GM21529 (cell line): Measurements from ENCODE around the gene PRR30.
"Not testable (repeated sequence)": the region's sequence is repeated elsewhere in the genome, so short reads cannot be mapped to it uniquely, and the experiment has no call there.

ENCODE experiments used
- ATAC-seq: cut with Tn5 transposase; IDR thresholded peaks from one replicate; pipeline ENCODE4 v1.9.1; 2021; ENCODE audit not compliant: unreplicated experiment

The PRR30 gene

DNA sequence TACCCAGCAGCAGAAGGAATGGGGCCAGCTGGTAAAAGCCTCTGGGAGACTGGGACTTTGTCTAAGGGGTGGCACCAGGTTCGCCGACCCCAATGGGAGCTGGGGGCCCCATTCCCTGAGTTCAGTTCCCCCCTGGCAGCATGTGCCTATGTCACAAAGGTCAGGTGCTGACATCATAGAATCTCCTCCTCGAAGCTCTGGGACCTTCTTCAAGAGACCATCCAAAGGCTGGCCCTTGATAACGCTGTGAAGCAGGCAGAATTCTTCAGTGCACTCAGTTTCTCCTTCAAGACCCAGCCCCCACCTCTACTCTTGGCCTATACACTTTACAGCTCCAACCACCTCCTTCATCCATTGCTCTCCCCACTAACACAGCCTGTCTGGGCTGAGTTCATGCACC is at the start of gene PRR30:
PRR30 (minus strand) TSS at position 101 of the 400 bp plus-strand sequence. CDS start 1,081 bp downstream, outside the sequence.
- no peak for ATAC-seq

- ATAC-seq: no peak
Measured at GRCh38 chr2:27186613-27187345, 47.6 kb upstream of the PRR30 start.

GRCh38 chr2:27185331-27186026 is 46.3 kb upstream of the PRR30 start:
- ATAC-seq: no peak

DNA sequence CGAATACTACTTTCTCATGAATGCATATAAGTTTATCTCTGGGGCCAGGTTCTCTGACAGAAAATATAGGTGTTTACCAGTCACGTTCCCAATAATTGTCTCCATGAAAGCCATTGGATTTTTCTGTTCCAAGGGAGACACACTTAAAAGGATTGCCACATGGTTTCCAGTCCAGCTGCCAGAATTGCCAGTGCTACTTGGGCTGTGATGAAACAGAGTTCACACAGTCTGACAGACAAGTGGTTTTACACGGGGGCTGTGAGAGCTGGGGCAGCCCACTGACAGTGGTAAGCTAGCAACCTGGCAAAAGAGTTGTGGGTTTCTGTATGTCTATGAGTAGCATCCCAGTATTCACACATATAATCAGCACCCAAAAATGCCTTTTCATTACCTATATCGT is 44.9 kb upstream of the PRR30 start:
- no peak for ATAC-seq

GRCh38 chr2:27182346-27182745 is 43.1 kb upstream of the PRR30 start:
- no peak for ATAC-seq

GRCh38 chr2:27179344-27180000 is 40.3 kb upstream of the PRR30 start:
- no peak for ATAC-seq

- no peak for ATAC-seq
Measured at GRCh38 chr2:27178469-27178868, 39.3 kb upstream of the PRR30 start.

DNA sequence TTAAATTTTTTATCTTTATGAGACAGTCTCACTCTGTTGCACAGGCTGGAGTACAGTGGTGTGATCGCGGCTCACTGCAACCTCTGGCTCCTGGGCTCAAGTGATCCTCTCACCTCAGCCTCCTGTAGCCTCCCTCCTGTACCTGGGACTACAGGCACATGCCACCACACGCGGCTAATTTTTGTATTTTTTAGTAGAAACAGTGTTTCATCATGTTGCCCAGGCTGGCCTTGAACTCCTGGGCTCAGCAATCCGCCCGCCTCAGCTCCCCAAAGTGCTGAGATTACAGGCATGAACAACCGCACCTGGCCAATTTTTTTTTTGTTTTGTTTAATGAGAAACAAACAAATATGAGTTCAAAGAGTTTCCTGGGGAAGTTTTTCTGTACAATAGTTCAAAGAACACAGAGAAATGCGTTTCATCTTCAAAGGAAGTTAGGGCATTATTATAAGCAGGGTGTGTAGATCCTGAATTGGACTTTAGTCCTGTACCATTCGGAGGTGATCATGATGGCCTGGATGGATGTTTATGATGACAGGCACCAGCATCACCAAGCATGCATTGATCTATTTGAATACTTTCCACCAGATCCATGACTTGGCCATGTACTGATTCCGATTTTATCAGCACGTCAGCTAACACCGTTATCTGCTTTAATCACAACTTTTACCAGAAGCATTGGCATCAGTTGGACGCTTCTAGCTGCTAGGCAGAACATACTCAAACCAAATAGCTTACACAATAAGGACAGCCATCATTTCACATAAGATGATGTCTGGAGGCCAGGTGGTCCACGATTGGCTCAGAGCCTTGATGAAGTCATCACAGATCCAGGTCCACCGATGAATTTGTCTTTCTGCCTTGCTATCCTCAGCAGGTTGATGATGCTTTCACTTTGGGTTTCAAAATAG is 38.5 kb upstream of the PRR30 start:
- no peak for ATAC-seq

DNA sequence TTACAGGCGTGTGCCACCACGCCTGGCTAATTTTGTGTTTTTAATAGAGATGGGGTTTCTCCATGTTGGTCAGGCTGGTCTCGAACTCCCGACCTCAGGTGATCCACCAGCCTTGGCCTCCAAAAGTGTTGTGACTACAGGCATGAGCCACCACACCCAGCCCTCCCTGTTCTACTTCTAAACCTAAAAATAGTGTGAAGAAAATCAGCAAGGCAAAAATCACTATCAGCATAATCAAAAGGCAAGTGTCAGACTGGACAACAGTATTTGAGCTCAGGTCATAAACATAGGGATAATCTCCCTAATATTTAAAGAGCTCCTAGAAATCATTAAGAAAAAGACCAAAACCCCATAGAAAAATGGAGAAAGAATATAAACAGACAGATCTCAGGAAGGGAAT is 36.6 kb upstream of the PRR30 start:
- not testable (repeated sequence) for ATAC-seq

DNA sequence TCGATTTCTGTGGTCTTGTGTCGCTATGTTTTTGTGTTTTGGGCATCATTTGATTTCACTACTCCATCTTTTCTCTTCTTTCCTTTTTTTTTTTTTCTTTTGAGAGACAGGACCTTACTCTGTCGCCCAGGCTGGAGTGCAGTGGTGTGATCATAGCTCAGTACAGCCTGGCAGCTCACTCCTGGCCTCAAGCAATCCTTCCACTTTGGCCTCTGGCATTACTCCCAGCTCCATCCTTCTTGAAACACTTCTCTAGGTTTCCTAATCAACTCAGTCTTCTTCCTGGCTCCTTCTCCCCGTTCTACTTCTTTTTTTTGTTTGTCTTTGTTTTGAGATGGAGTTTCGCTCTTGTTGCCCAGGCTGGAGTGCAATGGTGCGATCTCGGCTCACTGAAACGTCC is 36.1 kb upstream of the PRR30 start:
- no peak for ATAC-seq

- no peak for ATAC-seq
Measured at GRCh38 chr2:27174638-27175037, 35.4 kb upstream of the PRR30 start.

DNA sequence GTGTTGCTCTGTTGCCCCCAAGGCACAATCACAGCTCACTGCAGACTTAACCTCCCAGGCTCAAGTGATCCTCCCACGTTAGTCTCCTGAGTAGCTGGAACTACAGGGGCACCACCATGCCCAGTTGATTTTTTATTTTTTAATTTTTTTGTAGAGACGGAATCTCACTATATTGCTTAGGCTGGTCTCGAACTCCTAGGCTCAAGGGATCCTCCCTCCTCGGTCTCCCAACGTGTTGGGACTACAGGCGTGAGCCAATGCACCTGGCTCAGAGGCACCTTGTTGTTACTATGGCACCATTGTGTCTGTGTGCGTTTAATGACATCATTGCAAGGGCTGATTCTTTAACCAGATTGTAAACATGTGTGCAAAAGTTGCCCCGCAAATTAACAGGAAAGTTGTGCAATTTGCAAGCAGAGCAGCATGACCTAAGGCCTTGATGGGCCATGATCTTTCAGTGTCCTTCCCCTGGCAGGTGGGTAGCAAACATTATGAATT is 32.2 kb upstream of the PRR30 start:
- no peak for ATAC-seq

- ATAC-seq: no peak
Measured at GRCh38 chr2:27170581-27171337, 31.5 kb upstream of the PRR30 start.

- peak; percentile 48 for ATAC-seq
Measured at GRCh38 chr2:27164960-27165763, 26.0 kb upstream of the PRR30 start.

DNA sequence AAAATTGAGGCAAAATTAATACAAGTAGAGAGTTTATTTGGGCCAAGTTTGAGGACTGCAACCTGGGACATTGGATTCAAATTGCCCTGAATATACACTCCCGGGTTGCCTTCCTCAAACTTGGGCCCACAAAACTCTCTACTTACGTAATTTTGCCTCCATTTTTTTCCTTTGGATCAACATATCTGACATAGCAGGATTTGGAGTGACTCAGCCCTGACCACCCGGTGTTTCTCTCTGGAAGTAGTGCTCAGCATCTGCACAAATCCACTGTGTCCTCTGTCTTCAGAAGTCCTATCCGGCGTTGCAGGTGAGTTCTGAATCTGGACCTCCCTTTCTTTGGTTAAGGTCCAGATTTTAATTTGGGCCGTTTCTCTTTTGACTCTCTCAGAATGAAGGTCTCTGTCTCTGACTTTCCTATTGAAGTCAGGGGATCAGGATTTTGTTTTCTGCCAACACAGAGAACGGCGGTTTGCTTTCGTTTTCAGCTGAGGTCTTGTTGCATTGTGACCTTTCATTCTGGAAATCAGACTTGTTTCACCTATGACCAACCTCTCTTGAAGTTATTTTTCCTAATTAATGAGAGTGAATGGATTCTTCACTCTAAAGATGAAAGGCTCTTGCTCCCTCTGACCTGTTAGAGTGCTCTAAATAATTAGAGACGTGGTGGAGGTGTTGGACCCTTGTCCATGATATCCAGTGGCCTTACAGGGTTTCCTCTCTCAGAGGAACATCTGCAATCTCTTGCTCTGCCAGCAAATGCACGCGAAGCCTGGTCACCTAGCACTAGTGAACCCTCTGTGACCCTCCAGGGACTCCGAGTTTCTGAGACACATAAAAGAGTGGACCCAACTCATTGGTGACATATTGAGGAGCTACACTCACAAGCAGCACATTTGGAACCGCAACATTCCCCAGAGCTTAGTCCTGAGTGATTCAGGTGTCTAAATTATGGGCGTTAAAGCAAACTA is 23.2 kb upstream of the PRR30 start:
- ATAC-seq: no peak

DNA sequence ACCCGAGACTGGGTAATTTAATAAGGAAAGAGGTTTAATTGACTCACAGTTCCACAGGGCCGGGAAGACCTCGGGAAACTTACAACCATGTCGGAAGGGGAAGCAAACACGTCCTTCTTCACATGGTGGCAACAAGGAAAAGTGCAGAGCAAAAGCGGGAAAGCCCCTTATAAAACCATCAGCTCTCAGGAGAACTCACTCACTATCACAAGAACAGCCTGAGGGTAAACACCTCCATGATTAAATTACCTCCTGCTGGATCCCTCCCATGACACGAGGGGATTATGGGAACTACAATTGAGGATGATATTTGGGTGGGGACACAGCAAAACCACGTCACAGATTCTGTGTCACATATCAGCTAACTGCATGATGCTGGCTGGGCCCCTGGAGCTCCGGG is 21.0 kb upstream of the PRR30 start:
- ATAC-seq: no peak

DNA sequence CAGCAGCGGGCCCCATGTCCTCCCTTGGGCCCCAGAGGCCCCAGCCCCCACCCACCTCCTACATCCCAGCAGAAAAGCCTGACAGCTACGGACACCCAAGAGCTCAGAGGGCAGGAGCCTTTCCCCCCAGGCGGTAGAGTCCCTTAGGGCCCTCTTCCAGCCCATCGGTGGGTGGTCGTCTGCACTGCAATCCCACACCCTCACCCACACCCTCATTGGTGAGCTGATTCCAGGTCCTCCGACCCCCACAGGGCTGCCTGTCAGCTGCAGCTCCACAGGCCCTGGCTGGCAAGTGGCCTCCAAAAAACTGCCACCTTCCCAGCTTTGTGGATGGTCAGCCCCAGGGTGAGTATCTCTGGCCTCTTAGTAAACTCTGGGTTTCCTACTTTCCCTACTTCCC is 20.1 kb upstream of the PRR30 start:
- ATAC-seq: no peak

DNA sequence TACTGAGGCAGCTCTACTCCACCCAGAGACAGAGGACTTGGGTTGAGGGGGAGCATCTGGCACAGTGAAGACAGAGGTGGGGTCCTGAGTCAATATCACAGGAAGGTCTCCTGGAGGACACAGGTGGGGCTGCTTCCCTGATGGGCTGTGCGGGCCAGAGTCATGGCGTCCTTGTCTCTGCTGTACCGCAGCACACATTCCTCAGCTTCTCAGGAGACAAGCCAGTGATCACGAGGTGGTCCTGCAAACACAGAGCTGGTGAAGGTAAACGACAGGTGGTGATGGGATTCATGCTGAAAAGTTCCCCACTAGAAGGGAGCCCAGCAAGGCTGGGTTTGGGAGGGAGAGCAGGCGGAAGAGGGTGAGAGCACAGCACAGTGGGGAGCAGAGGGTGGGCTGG is 19.3 kb upstream of the PRR30 start:
- ATAC-seq: no peak
